ENCODE results near the gene ONECUT3.
A peak's percentile ranks its signal among the peaks of the same experiment; 100 is the strongest.
"Not testable (repeated sequence)": the region's sequence is repeated elsewhere in the genome, so short reads cannot be mapped to it uniquely, and the experiment has no call there.

The ONECUT3 gene

DNA sequence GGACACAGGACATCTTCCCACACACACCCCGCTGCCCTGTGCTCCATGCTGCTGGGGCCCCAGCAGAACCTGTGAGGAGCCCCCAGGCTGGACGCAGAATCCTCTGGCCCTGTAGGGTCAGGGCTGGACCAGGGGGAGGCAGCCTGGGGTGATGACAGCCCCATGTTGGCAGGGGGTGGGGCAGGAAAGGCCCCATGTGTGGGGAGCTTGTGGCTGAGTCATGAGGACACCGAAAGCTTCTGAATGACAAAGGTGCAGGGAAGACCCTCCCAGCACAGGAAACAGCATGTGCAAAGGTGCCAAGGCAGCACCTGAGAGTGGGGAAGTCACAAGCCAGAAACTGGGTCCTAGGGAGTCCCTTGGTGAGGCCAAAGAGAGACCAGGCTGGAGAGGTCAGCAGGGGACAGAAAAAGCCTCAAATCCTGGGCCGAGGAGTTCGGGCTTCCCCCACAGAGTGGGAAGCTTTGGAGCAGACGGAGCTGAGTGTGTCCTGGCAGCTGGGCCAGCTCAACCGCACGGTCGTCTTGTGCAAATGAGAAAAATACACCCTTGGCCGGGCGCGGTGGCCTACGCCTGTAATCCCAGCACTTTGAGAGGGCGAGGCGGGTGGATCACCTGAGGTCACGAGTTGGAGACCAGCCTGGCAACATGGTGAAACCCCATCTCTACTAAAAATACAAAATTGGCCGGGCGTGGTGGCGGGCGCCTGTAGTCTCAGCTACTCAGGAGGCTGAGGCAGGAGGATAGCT lies 41.3 kb downstream of the ONECUT3 start:
- H3K9me3 ChIP-seq (replicated peaks in 1 of 2; ENCODE audit: control insufficient read depth in 2 of 2, insufficient read depth in 1 of 2, low read depth in 1 of 2, low read length in 2 of 2) = peaks cover 0 to 3% of the 10 kb centered on the region in 2 donors
- H3K14ac ChIP-seq (ENCODE audit: low read length) = no peak overlapping the region
- no peak overlapping the region for H2BK5ac ChIP-seq (ENCODE audit: low read length)
- no peak overlapping the region for H3K27ac ChIP-seq (replicated peaks; ENCODE audit: low read length)
- H3K4me1 ChIP-seq (ENCODE audit: control insufficient read depth in 2 of 2, insufficient read depth in 1 of 2, low read depth in 1 of 2, low read length in 2 of 2) = peaks cover 0 to 2% of the 10 kb centered on the region in 2 donors
- H3K79me1 ChIP-seq (ENCODE audit: low read depth, low read length) = peaks cover 2% of the 10 kb centered on the region
- no peak overlapping the region for H4K8ac ChIP-seq (ENCODE audit: low read depth, low read length)
- no peak overlapping the region for H3K9ac ChIP-seq (ENCODE audit: low read depth, low read length, poor library complexity)
- no CpG with 5 or more reads among the region's 20 CpGs for WGBS, 2 donors (ENCODE audit: extremely low coverage in 2 of 2, insufficient read length in 2 of 2, insufficient replicate concordance in 1 of 2)
- no peak overlapping the region for H2AFZ ChIP-seq (ENCODE audit: low read length)
- H3K4me3 ChIP-seq (ENCODE audit: low read length in 2 of 2) = no peak overlapping the region
- H3K4ac ChIP-seq (ENCODE audit: low read length) = no peak overlapping the region
- peaks cover 0 to 7% (median 5%) of the 10 kb centered on the region in 3 experiments for H3K27me3 ChIP-seq (ENCODE audit: control insufficient read depth in 3 of 3, insufficient read depth in 3 of 3, low read depth in 1 of 3, low read length in 3 of 3)
- peak overlapping the region; percentile 93 for H3K23ac ChIP-seq (ENCODE audit: low read depth, low read length, poor library complexity)
- no peak overlapping the region for H3K4me2 ChIP-seq (ENCODE audit: insufficient read depth, low read length, poor library complexity, severe bottlenecking)
- no peak overlapping the region for H2BK12ac ChIP-seq (ENCODE audit: low read length)
- H2BK15ac ChIP-seq (ENCODE audit: low read length) = peak overlapping the region; percentile 49
- H3K36me3 ChIP-seq (replicated peaks in 1 of 2; ENCODE audit: control insufficient read depth in 2 of 2, insufficient read depth in 2 of 2, low read length in 2 of 2) = no peaks in the 10 kb centered on the region
- no peak overlapping the region for H2BK120ac ChIP-seq (ENCODE audit: low read depth, low read length)
- no peak for DNase-seq (ENCODE audit: low spot score)
- no peak overlapping the region for H4K91ac ChIP-seq (ENCODE audit: low read depth, low read length, poor library complexity)
- H3K18ac ChIP-seq (ENCODE audit: low read length) = peak overlapping the region; percentile 5
- H2AK5ac ChIP-seq (ENCODE audit: low read depth, low read length) = peak overlapping the region; percentile 68

DNA sequence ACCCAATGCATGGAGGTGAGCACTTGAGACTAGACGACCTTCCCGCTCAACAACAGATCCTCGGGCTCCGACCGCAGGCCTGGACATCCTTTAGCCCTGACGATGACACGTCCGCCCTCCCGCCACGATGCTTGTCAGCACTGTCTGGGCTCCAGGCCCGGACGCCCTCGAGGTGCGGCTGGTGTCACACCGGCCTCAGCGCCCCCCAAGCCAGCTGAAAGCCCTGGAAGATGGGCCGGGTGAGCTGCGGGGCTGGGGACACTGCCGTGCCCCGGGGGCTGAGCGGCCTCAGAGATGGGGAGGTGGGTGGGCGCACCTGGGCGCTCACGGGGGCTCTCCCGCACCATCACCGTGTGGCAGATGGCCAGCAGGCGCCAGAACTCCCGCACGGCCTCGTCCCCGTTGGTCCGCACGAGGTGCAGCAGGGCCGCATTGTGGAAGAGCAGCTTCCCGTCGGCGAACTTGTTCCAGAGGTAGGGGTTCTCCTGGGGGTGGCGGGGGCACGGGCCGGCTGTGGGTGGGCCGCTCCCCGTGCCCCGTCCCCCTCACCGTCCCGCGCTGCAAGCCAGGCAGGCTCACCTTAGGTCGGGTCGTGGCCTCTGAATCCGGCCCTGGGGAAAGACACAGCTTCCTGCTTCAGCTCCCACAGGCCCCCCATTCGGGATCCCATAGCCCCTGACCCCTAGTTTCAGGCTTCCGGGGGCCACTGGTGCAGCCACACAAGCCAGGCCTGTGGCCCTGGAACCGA lies 43.3 kb downstream of the ONECUT3 start:
- no peak overlapping the region for H3K9ac ChIP-seq (ENCODE audit: low read depth, low read length, poor library complexity)
- no peak overlapping the region for H4K8ac ChIP-seq (ENCODE audit: low read depth, low read length)
- H3K4me1 ChIP-seq (ENCODE audit: control insufficient read depth in 2 of 2, insufficient read depth in 1 of 2, low read depth in 1 of 2, low read length in 2 of 2) = peaks cover 0 to 2% of the 10 kb centered on the region in 2 donors
- DNase-seq (ENCODE audit: low spot score) = no peak
- no peaks in the 10 kb centered on the region for H3K9me3 ChIP-seq (replicated peaks in 1 of 2; ENCODE audit: control insufficient read depth in 2 of 2, insufficient read depth in 1 of 2, low read depth in 1 of 2, low read length in 2 of 2)
- H3K18ac ChIP-seq (ENCODE audit: low read length) = peak overlapping the region; percentile 80
- peak overlapping the region; percentile 72 for H4K91ac ChIP-seq (ENCODE audit: low read depth, low read length, poor library complexity)
- H2AK5ac ChIP-seq (ENCODE audit: low read depth, low read length) = peak overlapping the region; percentile 90
- WGBS, 2 donors (ENCODE audit: extremely low coverage in 2 of 2, insufficient read length in 2 of 2, insufficient replicate concordance in 1 of 2) = no CpG with 5 or more reads among the region's 52 CpGs
- no peak overlapping the region for H2AFZ ChIP-seq (ENCODE audit: low read length)
- no peak overlapping the region for H3K27ac ChIP-seq (replicated peaks; ENCODE audit: low read length)
- H3K27me3 ChIP-seq (ENCODE audit: control insufficient read depth in 3 of 3, insufficient read depth in 3 of 3, low read depth in 1 of 3, low read length in 3 of 3) = peaks cover 0 to 5% (median 0%) of the 10 kb centered on the region in 3 experiments
- H3K23ac ChIP-seq (ENCODE audit: low read depth, low read length, poor library complexity) = peak overlapping the region; percentile 89
- peak overlapping the region; percentile 38 for H3K14ac ChIP-seq (ENCODE audit: low read length)
- peak overlapping the region; percentile 58 for H2BK15ac ChIP-seq (ENCODE audit: low read length)
- no peak overlapping the region for H2BK120ac ChIP-seq (ENCODE audit: low read depth, low read length)
- no peak overlapping the region for H2BK5ac ChIP-seq (ENCODE audit: low read length)
- no peaks in the 10 kb centered on the region for H3K36me3 ChIP-seq (replicated peaks in 1 of 2; ENCODE audit: control insufficient read depth in 2 of 2, insufficient read depth in 2 of 2, low read length in 2 of 2)
- no peak overlapping the region for H3K4me3 ChIP-seq (ENCODE audit: low read length in 2 of 2)
- H3K79me1 ChIP-seq (ENCODE audit: low read depth, low read length) = peaks cover 2% of the 10 kb centered on the region
- H3K4me2 ChIP-seq (ENCODE audit: insufficient read depth, low read length, poor library complexity, severe bottlenecking) = no peak overlapping the region
- H2BK12ac ChIP-seq (ENCODE audit: low read length) = peak overlapping the region; percentile 73
- H3K4ac ChIP-seq (ENCODE audit: low read length) = no peak overlapping the region

DNA sequence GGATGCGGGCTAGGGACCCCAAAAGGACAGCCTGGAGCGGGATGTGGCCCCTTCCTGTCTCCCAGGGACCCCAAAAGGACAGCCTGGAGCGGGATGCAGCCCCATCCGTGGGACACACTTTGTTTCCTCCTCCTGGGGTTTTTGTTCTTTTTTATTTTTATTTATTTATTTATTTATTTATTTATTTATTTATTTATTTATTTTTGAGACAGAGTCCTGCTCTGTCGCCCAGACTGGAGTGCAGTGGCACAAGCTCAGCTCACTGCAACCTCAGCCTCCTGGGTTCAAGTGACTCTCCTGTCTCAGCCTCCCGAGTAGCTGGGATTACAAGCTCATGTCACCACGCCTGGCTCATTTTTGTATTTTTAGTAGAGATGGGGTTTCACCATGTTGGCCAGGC lies 44.0 kb downstream of the ONECUT3 start:
- H3K27ac ChIP-seq (replicated peaks; ENCODE audit: low read length); H3K27me3 ChIP-seq (ENCODE audit: control insufficient read depth in 3 of 3, insufficient read depth in 3 of 3, low read depth in 1 of 3, low read length in 3 of 3); H2BK5ac ChIP-seq (ENCODE audit: low read length); H2AK5ac ChIP-seq (ENCODE audit: low read depth, low read length); H3K9ac ChIP-seq (ENCODE audit: low read depth, low read length, poor library complexity); H2BK120ac ChIP-seq (ENCODE audit: low read depth, low read length); DNase-seq (ENCODE audit: low spot score); H3K18ac ChIP-seq (ENCODE audit: low read length); H3K4me2 ChIP-seq (ENCODE audit: insufficient read depth, low read length, poor library complexity, severe bottlenecking); H3K4me1 ChIP-seq (ENCODE audit: control insufficient read depth in 2 of 2, insufficient read depth in 1 of 2, low read depth in 1 of 2, low read length in 2 of 2); H3K23ac ChIP-seq (ENCODE audit: low read depth, low read length, poor library complexity); H2AFZ ChIP-seq (ENCODE audit: low read length); H3K36me3 ChIP-seq (replicated peaks in 1 of 2; ENCODE audit: control insufficient read depth in 2 of 2, insufficient read depth in 2 of 2, low read length in 2 of 2); H4K8ac ChIP-seq (ENCODE audit: low read depth, low read length); H2BK12ac ChIP-seq (ENCODE audit: low read length); H3K79me1 ChIP-seq (ENCODE audit: low read depth, low read length); H3K4ac ChIP-seq (ENCODE audit: low read length); H3K9me3 ChIP-seq (replicated peaks in 1 of 2; ENCODE audit: control insufficient read depth in 2 of 2, insufficient read depth in 1 of 2, low read depth in 1 of 2, low read length in 2 of 2); H3K14ac ChIP-seq (ENCODE audit: low read length); H2BK15ac ChIP-seq (ENCODE audit: low read length); H3K4me3 ChIP-seq (ENCODE audit: low read length in 2 of 2); H4K91ac ChIP-seq (ENCODE audit: low read depth, low read length, poor library complexity): not testable (repeated sequence)
- WGBS, 2 donors (ENCODE audit: extremely low coverage in 2 of 2, insufficient read length in 2 of 2, insufficient replicate concordance in 1 of 2) = no CpG with 5 or more reads among the region's 7 CpGs

DNA sequence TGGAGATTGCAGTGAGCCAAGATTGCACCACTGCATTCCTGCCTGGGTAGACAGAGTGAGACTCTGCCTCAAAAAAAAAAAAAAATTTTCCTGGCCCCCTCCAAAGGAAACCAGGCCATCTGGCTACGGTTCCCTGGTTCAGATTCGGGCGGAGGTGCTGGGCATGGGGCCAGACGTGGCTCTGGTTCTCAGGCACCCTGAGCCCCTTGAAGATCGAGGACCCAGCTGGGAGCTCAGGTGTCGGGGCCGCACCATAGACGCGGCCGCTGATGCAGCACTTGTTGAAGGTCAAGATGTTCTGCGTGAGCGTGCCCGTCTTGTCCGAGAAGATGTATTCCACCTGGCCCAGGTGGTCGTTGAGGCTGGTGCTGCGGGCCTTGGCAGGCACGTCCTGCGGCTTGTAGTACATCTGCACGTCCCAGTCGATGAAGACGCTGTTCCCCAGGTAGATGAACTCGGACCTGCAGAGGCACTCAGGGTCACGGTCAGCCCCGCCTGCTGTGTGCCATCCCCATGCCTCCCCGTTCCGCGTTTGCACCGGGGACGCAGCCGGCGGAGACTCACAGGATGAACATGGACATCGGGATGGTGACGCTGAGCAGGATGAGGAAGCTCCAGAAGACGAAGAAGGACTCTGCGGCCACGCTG lies 46.5 kb downstream of the ONECUT3 start:
- peak overlapping the region; percentile 43 for H4K8ac ChIP-seq (ENCODE audit: low read depth, low read length)
- H2BK15ac ChIP-seq (ENCODE audit: low read length) = no peak overlapping the region
- H2BK12ac ChIP-seq (ENCODE audit: low read length) = peak overlapping the region; percentile 41
- H3K4me3 ChIP-seq (ENCODE audit: low read length in 2 of 2) = no peak overlapping the region
- no peak overlapping the region for H2AK5ac ChIP-seq (ENCODE audit: low read depth, low read length)
- H3K18ac ChIP-seq (ENCODE audit: low read length) = peak overlapping the region; percentile 5
- peaks cover 4% of the 10 kb centered on the region for H3K79me1 ChIP-seq (ENCODE audit: low read depth, low read length)
- H3K27ac ChIP-seq (replicated peaks; ENCODE audit: low read length) = no peak overlapping the region
- H3K4ac ChIP-seq (ENCODE audit: low read length) = no peak overlapping the region
- no CpG with 5 or more reads among the region's 36 CpGs for WGBS, 2 donors (ENCODE audit: extremely low coverage in 2 of 2, insufficient read length in 2 of 2, insufficient replicate concordance in 1 of 2)
- H2BK120ac ChIP-seq (ENCODE audit: low read depth, low read length) = no peak overlapping the region
- no peak overlapping the region for H4K91ac ChIP-seq (ENCODE audit: low read depth, low read length, poor library complexity)
- no peaks in the 10 kb centered on the region for H3K36me3 ChIP-seq (replicated peaks in 1 of 2; ENCODE audit: control insufficient read depth in 2 of 2, insufficient read depth in 2 of 2, low read length in 2 of 2)
- H3K4me1 ChIP-seq (ENCODE audit: control insufficient read depth in 2 of 2, insufficient read depth in 1 of 2, low read depth in 1 of 2, low read length in 2 of 2) = peaks cover 0 to 2% of the 10 kb centered on the region in 2 donors
- peak overlapping the region; percentile 22 for H2BK5ac ChIP-seq (ENCODE audit: low read length)
- H3K23ac ChIP-seq (ENCODE audit: low read depth, low read length, poor library complexity) = peak overlapping the region; percentile 93
- H3K9me3 ChIP-seq (replicated peaks in 1 of 2; ENCODE audit: control insufficient read depth in 2 of 2, insufficient read depth in 1 of 2, low read depth in 1 of 2, low read length in 2 of 2) = no peaks in the 10 kb centered on the region
- H3K4me2 ChIP-seq (ENCODE audit: insufficient read depth, low read length, poor library complexity, severe bottlenecking) = no peak overlapping the region
- H2AFZ ChIP-seq (ENCODE audit: low read length) = no peak overlapping the region
- no peaks in the 10 kb centered on the region for H3K27me3 ChIP-seq (ENCODE audit: control insufficient read depth in 3 of 3, insufficient read depth in 3 of 3, low read depth in 1 of 3, low read length in 3 of 3)
- no peak overlapping the region for H3K9ac ChIP-seq (ENCODE audit: low read depth, low read length, poor library complexity)
- no peak for DNase-seq (ENCODE audit: low spot score)
- H3K14ac ChIP-seq (ENCODE audit: low read length) = peak overlapping the region; percentile 31

All from neuronal stem cell (in vitro differentiated cells).